Dorsolateral prefrontal cortex (tissue), 118 donors: ENCODE results near the gene HSPBP1. TPM values are rescaled to one million over a fixed set of nuclear protein-coding genes. Genes with fewer than 3 reads are reported as not detected.

Experiments
- microRNA-seq, 43 experiments: library from miRNA; unstranded; fragments of <30 nt; microRNA quantifications; one replicate each; pipeline ENCODE4 v1.2.0, GENCODE V29; 2022
- total RNA-seq, 120 experiments: library from RNA; stranded (reverse); gene quantifications; one replicate each; pipeline versions ENCODE4 v1.2.3 to v1.2.4, GENCODE V29; 2022

HSPBP1 gene
- total RNA-seq, 120 experiments from 2014 or later = 32.1 to 75.7 (median 48.3) TPM

Small RNA genes lying within 50 kb of the gene (microRNA-seq; reads per million reads assigned to microRNA genes)
- gene MIR6802 (0 to 4.7 (median 2.5) reads per million in 43 experiments), gene MIR6803 (2.6 to 27.6 (median 6.5) reads per million in 43 experiments), gene MIR6804 (0.34 to 11.4 (median 1.8) reads per million in 43 experiments)

Other genes with a start within 250 kb of the HSPBP1 start
- gene GP6, start 241.8 kb downstream of the HSPBP1 start, total RNA-seq = 1 to 10 TPM in 115 of 120 experiments, under 1 TPM in 5; 0.57 to 7.9 (median 3.3) TPM
- 10 to 100 TPM; 13.6 to 43.3 (median 26.4) TPM for gene RDH13, start 217.0 kb downstream of the HSPBP1 start, total RNA-seq
- 1 to 10 TPM in 45 of 120 experiments, under 1 TPM in 28, not detected in 47; 0.16 to 4.1 (median 1.1) TPM for gene EPS8L1, start 204.2 kb downstream of the HSPBP1 start, total RNA-seq
- 100 to 1,000 TPM; 105 to 212 (median 148) TPM for gene PPP1R12C, start 162.5 kb downstream of the HSPBP1 start, total RNA-seq
- 10 to 100 TPM in 68 of 120 experiments, 1 to 10 TPM in 52; 1.3 to 45.0 (median 10.7) TPM for gene TNNT1, start 130.9 kb downstream of the HSPBP1 start, total RNA-seq
- 1 to 10 TPM in 7 of 120 experiments, under 1 TPM in 5, not detected in 108; 0.73 to 2.4 (median 1.2) TPM for gene TNNI3, start 122.4 kb downstream of the HSPBP1 start, total RNA-seq
- 1 to 10 TPM in 38 of 120 experiments, under 1 TPM in 36, not detected in 46; 0.28 to 3.9 (median 1.0) TPM for gene DNAAF3, start 113.5 kb downstream of the HSPBP1 start, total RNA-seq
- gene SYT5, start 99.8 kb downstream of the HSPBP1 start, total RNA-seq = 100 to 1,000 TPM in 93 of 120 experiments, 10 to 100 TPM in 27; 42.8 to 232 (median 125) TPM
- gene PTPRH, start 70.6 kb downstream of the HSPBP1 start, total RNA-seq = 10 to 100 TPM in 11 of 120 experiments, 1 to 10 TPM in 104, under 1 TPM in 5; 0.24 to 24.0 (median 4.8) TPM
- 10 to 100 TPM in 26 of 120 experiments, 1 to 10 TPM in 94; 3.7 to 14.4 (median 8.2) TPM for gene TMEM86B, start 51.3 kb downstream of the HSPBP1 start, total RNA-seq
- 100 to 1,000 TPM in 40 of 120 experiments, 10 to 100 TPM in 80; 67.4 to 169 (median 95.4) TPM for gene PPP6R1, start 21.1 kb downstream of the HSPBP1 start, total RNA-seq
- 100 to 1,000 TPM; 186 to 446 (median 306) TPM for gene BRSK1, start 3.9 kb upstream of the HSPBP1 start, total RNA-seq
- gene TMEM150B, start 45.2 kb upstream of the HSPBP1 start, total RNA-seq = 1 to 10 TPM in 22 of 120 experiments, under 1 TPM in 21, not detected in 77; 0.36 to 4.6 (median 1.0) TPM
- 10 to 100 TPM in 119 of 120 experiments, 1 to 10 TPM in 1; 9.5 to 44.0 (median 20.0) TPM for gene KMT5C, start 59.8 kb upstream of the HSPBP1 start, total RNA-seq
- gene COX6B2, start 74.6 kb upstream of the HSPBP1 start, total RNA-seq = 1 to 10 TPM in 5 of 120 experiments, under 1 TPM in 13, not detected in 102; 0.23 to 2.5 (median 0.53) TPM
- gene GARIN5B, start 83.2 kb upstream of the HSPBP1 start, total RNA-seq = under 1 TPM in 4 of 120 experiments, not detected in 116; 0.14 to 0.16 (median 0.16) TPM
- 1 to 10 TPM in 57 of 120 experiments, under 1 TPM in 61, not detected in 2; 0.30 to 2.3 (median 0.98) TPM for gene IL11, start 90.4 kb upstream of the HSPBP1 start, total RNA-seq
- not detected for gene TMEM190, start 96.7 kb upstream of the HSPBP1 start, total RNA-seq
- 1 to 10 TPM in 72 of 120 experiments, under 1 TPM in 39, not detected in 9; 0.39 to 3.3 (median 1.2) TPM for gene TMEM238, start 104.2 kb upstream of the HSPBP1 start, total RNA-seq
- 100 to 1,000 TPM; 315 to 923 (median 541) TPM for gene RPL28, start 105.8 kb upstream of the HSPBP1 start, total RNA-seq
- gene UBE2S, start 127.7 kb upstream of the HSPBP1 start, total RNA-seq = 10 to 100 TPM; 22.0 to 70.5 (median 39.8) TPM
- gene SHISA7, start 163.2 kb upstream of the HSPBP1 start, total RNA-seq = 10 to 100 TPM; 24.3 to 47.1 (median 34.5) TPM
- gene ISOC2, start 181.5 kb upstream of the HSPBP1 start, total RNA-seq = 10 to 100 TPM; 25.1 to 48.5 (median 36.7) TPM
- gene C19orf85, start 184.6 kb upstream of the HSPBP1 start, total RNA-seq = under 1 TPM in 1 of 120 experiments, not detected in 119; 0.57 TPM
- gene ZNF628, start 196.5 kb upstream of the HSPBP1 start, total RNA-seq = 10 to 100 TPM in 8 of 120 experiments, 1 to 10 TPM in 112; 3.1 to 14.2 (median 6.2) TPM
- gene NAT14, start 205.1 kb upstream of the HSPBP1 start, total RNA-seq = 10 to 100 TPM; 31.4 to 82.8 (median 57.2) TPM
- 10 to 100 TPM in 1 of 120 experiments, 1 to 10 TPM in 119; 1.3 to 11.4 (median 4.6) TPM for gene SSC5D, start 208.3 kb upstream of the HSPBP1 start, total RNA-seq